GM12878 (cell line): ENCODE results near the gene LRRN2. TPM values are rescaled to one million over a fixed set of nuclear protein-coding genes. Genes with fewer than 3 reads are reported as not detected.

Source experiments
- ATAC-seq: fragments of 200-7000 bp; cut with Tn5 transposase; 3 replicates; pipeline ENCODE4 v1.9.1; 2020; ENCODE audit warnings: mild to moderate bottlenecking, moderate library complexity
- BruUV-seq: library from RNA; stranded (reverse); fragments of 400-500 nt; replicated peaks from 2 replicates; lab custom pipeline; 2021; lab: Mats Ljungman, UMichigan
- CTCF ChIA-PET: fragments of 300-600 bp; sonication (Branson Sonifier 250); formaldehyde crosslinking; extraction: SDS; loops from one replicate; lab custom pipeline; 2021; ENCODE audit warnings: inconsistent platforms; lab: Yijun Ruan, JAX
- POLR2A ChIA-PET: fragments of 350-600 bp; formaldehyde crosslinking; extraction: SDS; loops from one replicate; lab custom pipeline; 2021; ENCODE audit warnings: inconsistent platforms; lab: Charles Lee
- RAD21 ChIA-PET: fragments of 300-600 bp; sonication (Branson Sonifier 250); formaldehyde crosslinking; loops from one replicate; lab custom pipeline; 2023; ENCODE audit warnings: antibody characterized with exemption; ENCODE audit not compliant: unreplicated experiment; lab: Charles Lee
- SMC1A ChIA-PET: fragments of 300-600 bp; sonication (Branson Sonifier 250); formaldehyde crosslinking; loops from one replicate; lab custom pipeline; 2023; ENCODE audit not compliant: unreplicated experiment, uncharacterized antibody; lab: Charles Lee
- DNase-seq: peaks from one replicate; pipeline ENCODE4 v3.0.0-alpha.2; 2011; ENCODE audit warnings: low read depth, low spot score
- FAIRE-seq: peaks from 3 replicates; lab custom pipeline; 2011; peaks lifted over from hg19 to GRCh38; lab: Jason Lieb, UNC
- H2AFZ ChIP-seq: 2 replicates; pipeline ENCODE4 v1.6.0; 2011; ENCODE audit warnings: low read depth, low read length, control low read depth; ENCODE audit not compliant: control insufficient read depth
- H3K27ac ChIP-seq: 2 replicates; pipeline ENCODE4 v1.5.1; 2011; ENCODE audit warnings: control low read depth; ENCODE audit not compliant: control insufficient read depth, insufficient read depth
- H3K27me3 ChIP-seq, 2 experiments: replicated peaks in 1 of 2; 2 replicates each; pipeline versions ENCODE4 v1.6.0 to v1.6.1; 2011; ENCODE audit warnings: low read length in 1 of 2; ENCODE audit not compliant: control insufficient read depth in 2 of 2, insufficient read depth in 2 of 2
- H3K36me3 ChIP-seq, 2 experiments: 2 replicates each; pipeline ENCODE4 v1.5.1; 2011; ENCODE audit warnings: low read length in 1 of 2; ENCODE audit not compliant: control insufficient read depth in 2 of 2, insufficient read depth in 2 of 2
- H3K4me1 ChIP-seq: 2 replicates; pipeline ENCODE4 v1.6.1; 2011; ENCODE audit warnings: mild to moderate bottlenecking, low read length, moderate library complexity, mixed read lengths; ENCODE audit not compliant: control insufficient read depth, insufficient read depth
- H3K4me2 ChIP-seq: 2 replicates; pipeline ENCODE4 v1.6.0; 2011; ENCODE audit warnings: control low read depth; ENCODE audit not compliant: control insufficient read depth, insufficient read depth
- H3K4me3 ChIP-seq: fragments of 200-600 bp; sonication (generic); 2 replicates; pipeline ENCODE4 v1.5.1; 2016
- H3K79me2 ChIP-seq: 2 replicates; pipeline ENCODE4 v1.6.0; 2011; ENCODE audit warnings: low read length; ENCODE audit not compliant: control insufficient read depth, insufficient read depth
- H3K9ac ChIP-seq: 2 replicates; pipeline ENCODE4 v1.8.0; 2011; ENCODE audit warnings: low read length, control low read depth, mixed read lengths; ENCODE audit not compliant: control insufficient read depth, insufficient read depth
- H3K9me3 ChIP-seq: replicated peaks from 3 replicates; pipeline ENCODE4 v1.5.1; 2011; ENCODE audit warnings: mild to moderate bottlenecking, low read length; ENCODE audit not compliant: control insufficient read depth, insufficient read depth
- H4K20me1 ChIP-seq: 2 replicates; pipeline ENCODE4 v1.6.0; 2011; ENCODE audit not compliant: control insufficient read depth, insufficient read depth
- ATF3 ChIP-seq: IDR thresholded peaks from 2 replicates; pipeline ENCODE4 v1.6.1; 2011; ENCODE audit warnings: low read depth, mild to moderate bottlenecking, low read length, moderate library complexity, borderline replicate concordance; ENCODE audit errors: extremely low read depth
- BCL11A ChIP-seq: IDR thresholded peaks from 2 replicates; pipeline ENCODE4 v1.6.1; 2011; ENCODE audit warnings: low read depth, low read length
- CBX5 ChIP-seq: sonication (generic); IDR thresholded peaks from 2 replicates; pipeline ENCODE4 v1.6.1; 2016; ENCODE audit warnings: low read depth, moderate library complexity, mild to moderate bottlenecking, inconsistent platforms
- CHD4 ChIP-seq: fragments of 200-600 bp; sonication (generic); IDR thresholded peaks from 2 replicates; pipeline ENCODE4 v1.6.1; 2016; ENCODE audit warnings: mild to moderate bottlenecking
- EED ChIP-seq: sonication (generic); IDR thresholded peaks from 2 replicates; pipeline ENCODE4 v1.6.1; 2016; ENCODE audit warnings: antibody characterized with exemption, low read depth
- ELK1 ChIP-seq: IDR thresholded peaks from 2 replicates; pipeline ENCODE4 v1.6.1; 2012; ENCODE audit warnings: low read depth, low read length, improper control_type of control experiment
- FOXK2 ChIP-seq: fragments of 450-650 bp; IDR thresholded peaks from 2 replicates; pipeline ENCODE4 v1.6.1; 2017; ENCODE audit warnings: mild to moderate bottlenecking, moderate library complexity
- MYB ChIP-seq: fragments of 150-350 bp; IDR thresholded peaks from 2 replicates; pipeline ENCODE4 v1.6.1; 2014; ENCODE audit warnings: mild to moderate bottlenecking, low read depth, low read length, borderline replicate concordance
- MYC ChIP-seq: IDR thresholded peaks from 2 replicates; pipeline ENCODE4 v1.6.1; 2011; ENCODE audit warnings: mild to moderate bottlenecking, low read length, moderate library complexity, inconsistent platforms; ENCODE audit not compliant: insufficient read depth, insufficient replicate concordance, insufficient read length, severe bottlenecking
- NR2C1 ChIP-seq: fragments of 450-650 bp; IDR thresholded peaks from 2 replicates; pipeline ENCODE4 v1.6.1; 2017; ENCODE audit warnings: antibody characterized with exemption, mild to moderate bottlenecking, moderate library complexity
- PAX5 ChIP-seq: IDR thresholded peaks from 2 replicates; pipeline ENCODE4 v1.6.1; 2011; ENCODE audit warnings: low read depth, low read length, borderline replicate concordance
- PKNOX1 ChIP-seq: fragments of 450-650 bp; IDR thresholded peaks from 2 replicates; pipeline ENCODE4 v1.6.1; 2016; ENCODE audit warnings: mild to moderate bottlenecking
- RAD51 ChIP-seq: fragments of 450-650 bp; IDR thresholded peaks from 2 replicates; pipeline ENCODE4 v1.6.1; 2016; ENCODE audit warnings: moderate library complexity, mild to moderate bottlenecking, inconsistent platforms
- RELA ChIP-seq: fragments of 450-650 bp; IDR thresholded peaks from 2 replicates; pipeline ENCODE4 v1.8.0; 2014; ENCODE audit warnings: borderline replicate concordance; ENCODE audit not compliant: partially characterized antibody
- SP1 ChIP-seq: IDR thresholded peaks from one replicate; pipeline ENCODE4 v1.6.1; 2011; ENCODE audit warnings: low read depth, low read length
- TAF1 ChIP-seq: IDR thresholded peaks from 2 replicates; pipeline ENCODE4 v1.6.1; 2011; ENCODE audit warnings: mild to moderate bottlenecking, low read depth, low read length, borderline replicate concordance
- ZBTB11 ChIP-seq: fragments of 450-650 bp; formaldehyde crosslinking; IDR thresholded peaks from 2 replicates; pipeline ENCODE4 v1.5.0; 2022; ENCODE audit warnings: mild to moderate bottlenecking, missing genetic modification characterization
- in situ Hi-C: fragments of 300-500 bp; cut with MboI; formaldehyde crosslinking; loops from 9 replicates; pipeline ENCODE4 v1.14.3; 2018; ENCODE audit warnings: mixed read lengths
- intact Hi-C: fragments of 100-400 bp; cut with micrococcal nuclease; formaldehyde crosslinking; loops from one replicate; pipeline ENCODE4 v1.14.2; 2022; ENCODE audit not compliant: unreplicated experiment
- polyA plus RNA-seq, 11 experiments: library from polyadenylated mRNA; depleted of rRNA in 4 of 11; unstranded in 6 of 11; stranded (reverse) in 5 of 11; fragments of >200 nt; fragmentation: Nextera tagmentation in 4 of 11; fragmentation: Illumina TruSeq in 1 of 11; extraction: Ambion mirVana in 4 of 11; extraction: Trizol in 1 of 11; gene quantifications; 1 replicate in 1 of 11; 2 replicates in 10 of 11; pipeline versions ENCODE4 v1.2.1 to v1.2.3, GENCODE V29; 2011 to 2016; ENCODE audit warnings: inconsistent platforms in 2 of 11, missing spikeins in 2 of 11, low read depth in 1 of 11
- total RNA-seq, 4 experiments: library from RNA; depleted of rRNA in 3 of 4; stranded (reverse); fragments of >200 nt in 3 of 4; fragmentation: Illumina TruSeq in 1 of 4; extraction: Trizol in 1 of 4; gene quantifications; 2 replicates each; pipeline versions ENCODE4 v1.2.1 to v1.2.3, GENCODE V29; 2013 to 2021

The LRRN2 gene
- total and polyA plus RNA-seq, 10 of the 15 experiments (the other 5 are each of a cell fraction or from before 2014, with no cell fraction given): not detected

- TF ChIP-seq FOXK2: no peak
These were observed at the start of gene LRRN2 (continued) for GRCh38 chr1:204685236-204686006.

- Histone ChIP-seq H3K9ac (no peak overlapping the region), H3K4me1 (no peaks in the 10 kb centered on the region), H3K79me2 (no peaks in the 10 kb centered on the region), H3K36me3 (no peaks in the 10 kb centered on the region), H3K4me2 (no peak overlapping the region), H3K4me3 (no peak overlapping the region), H3K27me3 (no peaks in the 10 kb centered on the region; a peak in 1 of 4 replicates), H3K9me3 (no peaks in the 10 kb centered on the region; the same call in 1 of the 3 replicates), H2AFZ (no peak overlapping the region), H4K20me1 (no peaks in the 10 kb centered on the region), H3K27ac (no peak overlapping the region)
- intact Hi-C loops: no loop called here
- in situ Hi-C loops: no loop called here
- POLR2A ChIA-PET: no interaction called here
- SMC1A ChIA-PET: no interaction called here
- RAD21 ChIA-PET: no interaction called here
- FAIRE-seq: no peak
- CTCF ChIA-PET: interaction anchor here (1.4 kb wide), 1 partner anchor 12 kb away, joined by 3 read pairs; no protein-coding TSS in a partner anchor
- DNase-seq: no peak
- no TSS peak for BruUV-seq
- ATAC-seq: no peak
- TF ChIP-seq CBX5 (no peak), RAD51 (no peak), ELK1 (no peak), BCL11A (no peak), ZBTB11 (no peak), TAF1 (no peak), MYC (no peak), SP1 (no peak), PKNOX1 (no peak), EED (no peak), PAX5 (no peak), CHD4 (no peak), RELA (no peak), MYB (no peak), NR2C1 (no peak), ATF3 (no peak)
These were observed 49.5 kb upstream of the LRRN2 start for GRCh38 chr1:204735042-204735441.
